NCI-H748 treated with DMSO at 0.1 percent for 48 hours (cell line): ENCODE measurements around the gene FAM184B.

Experiments used
- DNase-seq: peaks from one replicate; lab custom pipeline; 2025; lab: John Stamatoyannopoulos, UW

The FAM184B gene

GRCh38 chr4:17633600-17633999 lies 147.8 kb downstream of the FAM184B start:
- DNase-seq: no peak

GRCh38 chr4:17630228-17630627 lies 151.2 kb downstream of the FAM184B start:
- no peak for DNase-seq

- no peak for DNase-seq
Measured at GRCh38 chr4:17624821-17625220, 156.6 kb downstream of the FAM184B start.

- DNase-seq: no peak
Measured at GRCh38 chr4:17623451-17624001, 157.9 kb downstream of the FAM184B start.

GRCh38 chr4:17619416-17620105 lies 161.9 kb downstream of the FAM184B start:
- no peak for DNase-seq

- DNase-seq: no peak
Measured at GRCh38 chr4:17618926-17619325, 162.5 kb downstream of the FAM184B start.

- DNase-seq: no peak
Measured at GRCh38 chr4:17616283-17616682, 165.1 kb downstream of the FAM184B start.

- peak; percentile 61 for DNase-seq
Measured at GRCh38 chr4:17614416-17615299, 166.8 kb downstream of the FAM184B start, which contains the start of gene MED28. TSS of gene MED28 (plus strand) at chr4:17614641. CDS start at chr4:17614655, 14 bp downstream.

GRCh38 chr4:17613761-17614415 lies 167.5 kb downstream of the FAM184B start:
- no peak for DNase-seq

- no peak for DNase-seq
Measured at GRCh38 chr4:17605236-17605635, 176.2 kb downstream of the FAM184B start.

GRCh38 chr4:17599826-17600225 lies 181.6 kb downstream of the FAM184B start:
- no peak for DNase-seq

- no peak for DNase-seq
Measured at GRCh38 chr4:17597517-17597916, 183.9 kb downstream of the FAM184B start.

GRCh38 chr4:17595471-17596005 lies 185.9 kb downstream of the FAM184B start:
- DNase-seq: no peak

- no peak for DNase-seq
Measured at GRCh38 chr4:17589355-17589754, 192.1 kb downstream of the FAM184B start.

GRCh38 chr4:17587094-17587822 lies 194.2 kb downstream of the FAM184B start:
- DNase-seq: no peak

GRCh38 chr4:17584521-17585213 lies 196.8 kb downstream of the FAM184B start:
- DNase-seq: no peak

- no peak for DNase-seq
Measured at GRCh38 chr4:17583941-17584340, 197.5 kb downstream of the FAM184B start.

GRCh38 chr4:17583276-17583675 lies 198.1 kb downstream of the FAM184B start:
- no peak for DNase-seq

- no peak for DNase-seq
Measured at GRCh38 chr4:17580969-17581368, 200.5 kb downstream of the FAM184B start.
